ENCODE measurements around the gene CCDC182.
A peak's percentile ranks its signal among the peaks of the same experiment; 100 is the strongest.

Gene CCDC182

DNA sequence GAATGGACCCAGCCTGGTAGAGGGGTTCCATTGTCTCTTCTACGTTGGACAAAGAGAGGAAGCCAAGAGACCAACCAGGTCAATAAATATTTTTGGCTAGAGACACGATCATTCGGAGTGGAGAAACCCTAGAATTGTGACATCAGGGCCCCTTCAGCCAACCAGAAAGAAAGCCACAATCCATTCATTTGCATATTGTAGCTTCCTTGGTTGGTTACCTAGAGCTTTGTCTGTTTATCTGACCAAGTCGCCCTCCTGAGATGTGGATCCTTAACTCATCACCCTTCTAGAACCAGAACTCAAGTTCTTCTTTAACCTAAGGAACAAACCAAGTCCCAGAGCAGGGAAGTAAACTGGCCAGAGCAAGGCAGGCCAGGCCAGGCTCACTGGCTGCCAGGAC, at the start of gene CCDC182:
Gene CCDC182, minus strand, starts transcription at position 58 of the 400 bp plus-strand sequence. Its CDS starts 27 bp downstream, at position 31.
- DNase-seq = no peak

DNA sequence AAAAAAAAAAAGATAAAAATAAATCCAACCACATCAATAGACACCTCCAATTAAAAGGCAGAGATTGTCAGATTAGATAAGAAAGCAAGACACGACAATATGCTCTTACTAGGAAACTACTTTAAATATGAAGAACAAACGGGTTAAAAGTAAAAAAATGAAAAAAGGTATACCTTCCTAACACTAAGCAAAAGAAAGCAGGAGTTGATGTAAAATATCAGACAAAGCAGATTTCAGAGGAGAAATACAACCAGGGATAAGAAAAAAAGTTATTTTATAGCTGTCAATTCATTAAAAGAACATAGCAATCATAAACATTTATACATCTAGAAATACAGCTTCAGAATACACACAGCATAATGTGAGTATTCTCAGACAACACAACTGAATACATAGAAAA, 49.7 kb upstream of the CCDC182 start:
- no peak for DNase-seq

DNA sequence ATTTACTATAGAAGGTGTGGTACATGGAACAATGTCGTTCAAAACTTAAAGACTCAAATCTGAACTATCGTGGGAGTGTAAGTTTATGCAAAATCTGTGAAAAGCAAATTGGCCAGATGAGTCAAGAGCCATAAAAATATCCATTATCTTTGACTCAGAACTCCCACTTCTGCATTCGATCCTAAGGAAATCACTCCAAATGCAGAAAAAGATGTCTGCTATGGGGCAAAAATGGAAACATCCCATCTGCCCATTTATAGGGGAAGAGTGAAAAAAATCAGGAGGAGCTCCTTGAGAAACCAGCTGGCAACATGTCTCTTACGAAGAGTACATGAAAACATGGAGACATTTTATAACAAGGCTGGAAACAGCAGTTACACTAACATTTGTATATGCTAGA, 43.6 kb upstream of the CCDC182 start:
- DNase-seq = no peak

DNA sequence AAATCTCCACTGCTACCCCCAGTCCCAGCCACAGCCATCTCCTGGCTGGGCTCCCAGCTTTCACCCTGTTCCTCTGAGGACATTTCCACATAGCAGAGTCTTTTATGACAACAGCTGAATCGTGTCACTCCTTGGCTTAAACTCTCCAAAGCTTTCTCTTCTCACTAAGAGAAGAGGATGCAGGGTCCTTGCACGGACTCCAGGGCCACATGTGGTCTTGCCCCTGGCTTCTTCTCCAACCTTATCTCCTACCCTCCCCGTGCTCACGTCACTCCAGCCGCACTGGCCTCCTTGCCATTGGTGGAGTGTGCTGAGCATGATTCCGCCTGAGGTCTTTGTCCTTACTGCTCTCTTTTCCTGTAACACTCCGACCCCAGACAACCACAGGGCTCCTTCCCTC, 39.9 kb upstream of the CCDC182 start:
- no peak for DNase-seq

DNA sequence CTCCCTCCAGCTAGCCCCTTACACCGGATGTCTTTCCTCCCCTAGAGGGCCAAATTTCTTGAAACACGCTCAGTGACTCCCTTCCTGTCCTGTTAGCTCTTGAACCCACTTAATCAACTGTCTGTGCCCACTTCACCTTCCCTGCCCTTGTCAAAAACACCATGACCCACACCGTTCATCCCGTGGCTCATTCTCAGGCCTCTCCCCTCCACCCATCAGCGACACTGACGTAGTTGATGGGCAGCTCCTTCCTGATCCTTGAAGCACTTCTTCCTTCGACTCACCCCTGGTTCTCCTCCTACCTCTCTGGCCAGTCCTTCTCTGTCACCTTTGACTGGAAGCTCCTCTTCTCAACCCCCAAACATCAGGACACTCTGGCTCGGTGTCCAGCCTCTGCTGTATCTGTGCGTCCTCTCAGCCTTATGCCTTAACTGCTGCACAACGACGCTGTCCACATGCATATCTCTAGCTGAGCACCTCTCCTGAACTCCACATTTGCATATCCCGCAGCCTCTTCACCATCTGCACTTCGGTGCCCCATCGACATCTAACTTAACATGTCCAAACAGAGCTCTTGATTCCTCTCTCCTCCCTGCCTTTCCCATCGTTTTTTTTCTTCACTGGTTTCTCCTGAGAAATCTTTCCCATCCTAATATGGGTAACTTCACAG, 39.3 kb upstream of the CCDC182 start:
- no peak for DNase-seq

DNA sequence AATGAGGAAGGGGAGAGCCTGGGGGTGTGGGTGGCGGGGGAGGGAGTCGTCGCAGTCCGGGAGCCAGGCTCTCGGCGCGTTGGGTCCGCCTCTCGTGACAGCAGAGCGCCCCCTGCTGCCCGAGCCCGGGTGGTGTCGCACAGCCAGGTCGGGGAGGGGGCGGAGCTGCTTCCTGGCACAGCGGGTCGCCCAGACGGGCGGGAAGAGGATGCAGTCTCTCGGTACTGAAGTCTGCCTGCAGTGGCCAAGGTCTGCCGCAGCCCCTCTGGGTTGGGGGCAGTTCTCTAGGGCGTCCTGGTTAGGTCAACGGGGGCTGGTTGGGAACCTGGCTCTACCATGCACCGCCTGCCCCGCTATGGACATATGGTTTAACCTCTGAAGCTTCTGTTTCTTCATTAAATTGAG, 38.2 kb upstream of the CCDC182 start:
- peak; percentile 51 to 81 for DNase-seq

DNA sequence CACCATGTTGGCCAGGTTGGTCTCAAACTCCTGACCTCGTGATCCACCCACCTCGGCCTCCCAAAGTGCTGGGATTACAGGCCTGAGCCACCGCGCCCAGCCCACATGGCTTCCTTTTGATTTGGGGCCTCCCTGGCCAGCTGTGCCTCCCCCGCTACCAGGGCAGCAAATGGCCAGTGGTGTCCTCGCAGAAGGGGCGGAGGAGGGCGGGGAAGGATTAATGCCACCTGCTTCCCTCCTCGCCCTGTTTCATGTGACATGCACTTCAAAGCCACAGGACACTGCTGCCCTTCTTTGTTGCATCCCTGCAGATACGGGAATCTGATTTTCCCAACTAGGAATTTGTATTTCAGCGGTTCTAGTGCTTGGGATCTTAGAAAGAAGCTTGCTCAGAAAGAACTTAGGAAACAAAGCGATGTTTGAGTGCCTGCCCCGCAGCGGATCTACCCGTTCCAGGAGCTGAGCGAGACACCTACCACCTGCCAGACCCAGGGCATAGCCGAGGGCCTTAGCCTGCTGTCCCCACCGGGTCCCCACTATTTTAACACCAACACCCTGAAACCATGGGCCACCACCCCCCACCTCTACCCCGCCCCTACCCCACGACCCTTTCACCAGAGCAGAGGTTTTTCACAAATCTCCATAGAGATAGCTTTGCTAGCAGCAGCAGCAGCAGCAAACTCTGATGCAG, 37.7 kb upstream of the CCDC182 start:
- no peak for DNase-seq

DNA sequence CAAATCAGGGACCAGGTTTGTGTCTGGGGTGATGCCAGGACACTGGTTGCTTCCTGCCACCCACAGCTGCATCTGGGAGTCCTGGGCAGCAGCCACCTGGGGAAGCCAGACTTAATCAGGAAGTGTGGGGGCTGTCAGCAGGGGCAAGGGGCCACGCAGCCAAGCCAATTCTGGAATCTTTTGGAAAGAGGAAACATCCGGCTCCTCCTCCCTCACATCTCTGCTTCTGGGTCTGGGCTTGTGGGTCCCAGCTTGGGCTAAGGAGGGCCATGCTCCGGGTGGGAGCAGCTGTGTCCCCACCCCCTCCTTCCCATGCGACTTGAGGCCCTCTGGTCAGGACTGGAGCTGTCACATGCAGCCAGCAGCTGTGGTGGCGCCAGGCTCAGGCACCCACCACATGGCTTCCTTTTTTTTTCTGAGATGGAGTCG, 37.0 kb upstream of the CCDC182 start:
- DNase-seq = no peak

DNA sequence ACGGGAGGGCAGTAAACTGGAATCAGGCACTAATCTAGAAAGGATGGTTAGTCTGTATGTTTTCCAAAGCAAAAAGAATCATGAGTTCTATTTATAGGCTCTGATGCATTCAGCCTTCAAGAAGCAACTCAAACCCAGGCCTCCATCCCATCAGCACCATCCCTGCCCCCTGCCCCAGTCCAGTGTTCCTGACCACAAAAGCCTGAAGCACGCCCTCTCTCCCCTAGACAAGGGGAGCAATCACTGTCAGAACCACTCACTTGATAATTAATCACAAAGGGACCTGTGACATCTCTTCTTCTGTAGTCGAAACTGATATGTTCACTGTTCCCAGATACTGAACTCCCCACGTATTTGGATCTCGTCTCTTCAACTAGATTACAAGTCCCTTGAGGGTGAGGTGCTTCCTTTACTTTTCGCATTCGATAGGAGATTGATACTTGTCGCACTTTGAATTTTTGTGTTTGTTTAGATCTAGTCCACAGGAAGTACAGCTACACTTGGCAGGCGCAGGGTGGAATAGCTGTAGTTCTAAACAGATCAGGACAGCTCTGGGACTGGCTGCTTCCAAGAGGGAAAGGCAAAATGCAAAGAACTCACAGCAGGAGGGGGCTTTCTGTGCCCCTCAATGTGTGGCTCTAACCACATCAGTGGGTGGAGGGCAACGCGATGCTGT, 36.4 kb upstream of the CCDC182 start:
- no peak for DNase-seq

DNA sequence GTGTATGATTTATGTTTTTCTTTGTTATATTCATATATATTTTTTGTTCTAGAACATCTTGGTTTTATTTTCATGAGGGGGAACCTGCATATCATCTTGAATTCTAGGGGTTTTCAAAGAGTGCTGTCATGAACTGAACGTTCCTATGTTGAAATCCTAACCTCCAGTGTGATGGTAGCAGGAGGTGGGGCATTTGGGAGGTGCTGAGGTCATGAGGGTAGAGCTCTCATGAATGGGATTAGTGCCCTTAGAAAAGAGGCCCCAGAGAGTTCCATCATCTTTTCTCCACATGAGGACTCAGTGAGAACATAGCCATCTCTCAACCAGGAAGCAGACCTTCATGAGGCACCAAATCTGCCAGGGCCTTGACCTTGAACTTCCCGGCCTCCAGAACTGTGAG, 34.6 kb upstream of the CCDC182 start:
- DNase-seq = no peak

DNA sequence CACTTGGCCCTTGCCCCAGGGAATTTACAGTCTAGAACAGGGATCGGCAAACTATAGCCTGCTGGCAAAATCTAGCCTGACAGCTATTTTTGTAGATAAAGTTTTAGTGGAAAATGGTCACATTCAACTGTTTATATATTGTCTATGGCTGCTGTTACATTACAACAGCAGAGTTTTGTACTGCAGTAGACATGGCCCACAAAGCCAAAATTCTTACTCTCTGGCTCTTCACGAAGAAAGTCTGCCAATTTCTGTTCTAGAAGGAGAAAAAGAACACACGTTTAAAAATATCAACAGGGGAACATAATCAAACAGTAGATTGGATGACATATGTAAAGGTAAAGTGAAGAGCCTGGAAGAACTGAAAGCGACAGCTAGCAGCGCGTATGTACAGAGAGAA, 33.2 kb upstream of the CCDC182 start:
- no peak for DNase-seq

DNA sequence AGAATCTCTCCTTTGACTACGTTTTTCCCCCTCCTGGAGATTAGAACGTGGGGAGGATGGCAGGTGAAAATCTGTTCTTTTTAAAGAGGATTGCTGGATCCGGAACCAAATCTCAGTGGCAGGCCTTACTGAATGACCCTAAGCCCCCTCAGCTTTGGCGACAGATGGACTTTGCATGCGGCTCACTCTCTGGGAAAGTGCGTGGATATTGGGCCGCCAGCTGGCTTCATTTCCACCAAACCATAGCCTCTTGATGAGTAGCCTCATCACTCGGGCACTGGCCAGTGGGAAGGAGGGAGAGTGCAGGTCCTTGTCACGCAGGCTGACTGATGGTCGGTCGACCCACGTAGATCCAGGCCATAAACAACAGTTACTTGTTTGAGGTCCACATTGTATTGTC, 31.3 kb upstream of the CCDC182 start:
- DNase-seq = no peak

DNA sequence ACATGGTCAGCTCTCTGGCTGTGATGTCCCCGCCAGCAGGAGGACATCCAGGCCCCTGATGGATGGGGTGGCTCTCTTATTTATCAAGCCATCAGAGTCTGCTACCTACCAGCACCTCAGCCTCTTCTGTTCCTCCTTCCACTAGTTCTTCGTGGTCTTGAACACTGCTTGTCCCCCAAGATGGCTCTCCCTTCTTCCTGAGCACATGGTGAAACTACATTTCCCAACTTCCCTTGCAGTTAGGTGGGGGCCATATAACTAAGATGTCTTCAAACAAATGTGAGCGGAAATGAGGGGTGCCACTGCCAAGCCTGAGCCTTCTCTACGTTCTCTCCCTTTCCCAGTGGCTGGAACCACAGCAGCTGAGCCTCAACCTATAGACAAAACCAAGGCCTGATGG, 29.8 kb upstream of the CCDC182 start:
- DNase-seq = no peak

DNA sequence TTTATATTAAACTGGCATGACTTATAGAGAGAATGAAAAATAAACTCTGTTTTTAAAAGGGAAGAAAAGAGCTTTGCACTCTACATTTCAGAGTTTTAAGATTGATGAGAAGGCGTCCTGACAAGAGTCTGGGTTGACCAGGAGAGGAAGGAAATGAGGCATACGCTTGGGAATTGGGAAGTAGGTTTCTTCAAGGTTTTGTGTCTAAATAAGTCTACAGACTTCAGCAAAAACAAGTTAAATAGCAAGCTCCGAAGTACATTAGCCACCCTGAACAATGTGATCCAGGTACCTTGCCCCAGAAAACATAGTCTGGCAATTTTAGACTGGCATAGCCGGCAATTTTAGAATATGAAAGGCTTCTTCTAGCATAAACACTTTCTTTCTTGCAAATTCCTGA, 28.5 kb upstream of the CCDC182 start:
- DNase-seq = no peak

DNA sequence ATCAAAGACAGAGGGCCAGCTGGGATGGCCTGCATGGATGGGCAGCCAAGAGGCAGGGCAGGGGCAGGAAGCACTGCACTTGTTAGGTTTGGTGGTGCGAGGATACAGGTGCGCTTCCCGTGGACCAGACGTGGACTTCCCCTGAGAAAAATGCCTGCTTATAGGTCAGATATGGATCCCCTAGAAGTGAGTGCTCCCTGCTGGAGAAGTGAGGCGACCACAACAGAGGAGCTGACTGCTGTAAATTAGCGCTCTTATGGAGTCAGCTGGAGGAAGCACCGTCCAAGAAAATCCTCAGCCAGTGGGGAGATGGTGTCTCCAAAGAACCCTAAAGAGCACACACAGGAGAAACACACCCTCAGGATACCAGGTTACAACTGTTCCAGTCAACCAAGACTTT, 27.7 kb upstream of the CCDC182 start:
- no peak for DNase-seq

DNA sequence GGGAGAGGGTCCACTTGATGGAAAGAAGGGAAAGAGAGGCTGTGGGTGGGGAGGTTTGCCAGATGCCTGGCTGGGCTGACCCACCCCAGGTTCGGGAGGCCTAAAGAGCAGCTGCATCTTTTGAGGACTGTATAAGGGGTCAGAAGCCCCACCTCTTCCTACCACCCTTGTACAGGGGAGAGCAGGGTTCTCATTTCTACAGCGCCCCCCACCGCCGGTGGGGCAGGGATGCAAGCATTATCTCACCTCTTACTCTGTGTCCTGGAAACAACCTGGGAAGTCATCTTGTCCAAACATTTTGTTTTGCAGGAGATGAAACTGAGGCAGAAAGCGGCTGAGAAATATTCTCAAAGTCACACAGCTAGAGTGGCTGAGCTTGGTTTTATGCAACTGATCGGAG, 22.5 kb upstream of the CCDC182 start:
- no peak for DNase-seq

DNA sequence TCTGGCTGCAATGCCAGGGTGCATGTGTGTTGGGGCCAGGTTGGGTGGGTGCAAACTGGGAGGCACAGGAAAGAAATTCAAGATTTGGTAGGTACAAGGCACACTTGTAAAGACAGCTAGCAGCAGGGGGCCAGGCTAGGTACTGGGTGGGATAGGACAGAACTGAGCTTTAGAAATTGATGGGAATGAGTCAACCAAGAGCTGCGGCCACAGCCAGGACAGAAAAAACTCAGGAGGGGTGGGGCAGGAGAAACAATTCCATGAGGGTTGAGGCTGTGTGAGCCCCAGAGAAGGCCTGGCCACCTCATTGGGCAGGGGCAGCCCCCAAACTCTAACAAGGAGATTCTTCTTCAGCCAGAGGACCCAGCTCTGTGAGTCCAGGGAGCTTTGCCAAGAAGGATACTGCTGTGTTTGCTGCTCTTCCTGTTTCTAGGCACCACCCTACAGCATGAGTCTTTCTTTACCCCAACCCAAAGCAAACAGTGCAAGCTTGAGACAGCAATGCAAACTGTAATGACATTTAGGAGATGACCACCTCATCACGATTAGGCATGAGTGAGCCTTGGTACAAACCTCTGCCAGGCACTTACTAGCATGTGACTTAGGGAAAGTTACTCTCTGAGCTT, 21.3 kb upstream of the CCDC182 start:
- no peak for DNase-seq

DNA sequence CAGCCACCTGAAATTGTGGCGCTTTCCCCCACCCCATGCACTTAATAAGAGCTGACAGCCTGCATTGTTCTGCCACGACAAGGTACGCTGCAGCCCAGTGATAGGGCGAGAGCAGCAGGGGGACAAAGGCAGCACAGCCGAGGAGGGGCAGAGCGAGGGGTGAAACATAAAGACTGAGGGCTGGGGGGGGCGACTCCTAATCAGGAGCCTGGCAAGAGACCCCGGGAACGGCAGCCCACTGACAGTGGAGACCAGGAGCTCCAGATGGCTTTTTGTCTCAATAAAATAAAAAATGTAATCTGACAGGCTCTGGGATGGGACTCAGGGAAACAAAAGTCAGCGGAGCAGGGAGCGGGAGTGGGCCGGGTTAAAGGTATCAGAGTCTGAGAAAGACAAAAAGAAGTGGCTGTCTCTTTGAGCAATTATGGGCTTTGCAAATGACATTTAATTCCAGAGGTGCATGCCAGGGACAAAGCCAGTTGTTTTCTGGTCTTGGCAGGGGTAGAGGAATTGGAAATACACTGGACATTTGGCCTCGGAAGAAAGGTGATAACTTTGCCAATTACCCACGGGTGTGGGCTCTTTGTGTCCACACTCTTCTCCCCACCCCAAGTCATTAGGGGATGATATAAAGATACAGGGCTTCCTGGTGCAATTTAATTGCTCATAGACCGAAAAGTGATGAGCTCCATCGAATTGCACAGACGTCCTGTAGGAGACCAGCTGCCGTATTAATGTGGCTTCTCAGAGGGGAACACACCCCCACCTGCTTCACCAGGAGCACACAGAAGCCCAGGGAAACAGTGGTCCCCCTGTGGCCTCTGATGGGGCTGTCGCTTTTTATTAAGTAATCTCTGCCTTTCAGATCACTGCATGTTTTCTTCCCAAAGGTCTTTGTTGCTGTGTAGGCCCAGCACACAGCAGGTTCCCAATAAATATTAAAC, 17.6 kb upstream of the CCDC182 start:
- DNase-seq = no peak

DNA sequence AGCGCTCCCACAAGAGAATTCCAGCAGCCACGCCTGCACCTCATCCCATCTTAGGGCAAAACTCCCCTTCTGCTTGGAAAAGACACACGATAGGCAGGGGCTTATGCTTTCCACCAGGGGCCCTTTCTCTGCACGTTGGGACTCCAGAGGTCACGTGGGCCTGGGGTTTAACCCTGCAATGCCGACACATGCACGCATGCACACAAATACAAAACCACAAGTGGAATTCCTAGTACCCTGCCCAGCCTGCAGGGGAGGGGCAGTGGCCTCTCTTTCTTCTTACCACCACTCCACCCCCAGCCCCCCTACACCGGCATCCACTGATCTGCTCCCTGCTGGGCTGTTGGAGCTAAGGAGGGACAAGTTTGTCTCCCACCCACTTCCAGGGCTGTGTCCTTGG, 16.8 kb upstream of the CCDC182 start:
- DNase-seq = no peak

DNA sequence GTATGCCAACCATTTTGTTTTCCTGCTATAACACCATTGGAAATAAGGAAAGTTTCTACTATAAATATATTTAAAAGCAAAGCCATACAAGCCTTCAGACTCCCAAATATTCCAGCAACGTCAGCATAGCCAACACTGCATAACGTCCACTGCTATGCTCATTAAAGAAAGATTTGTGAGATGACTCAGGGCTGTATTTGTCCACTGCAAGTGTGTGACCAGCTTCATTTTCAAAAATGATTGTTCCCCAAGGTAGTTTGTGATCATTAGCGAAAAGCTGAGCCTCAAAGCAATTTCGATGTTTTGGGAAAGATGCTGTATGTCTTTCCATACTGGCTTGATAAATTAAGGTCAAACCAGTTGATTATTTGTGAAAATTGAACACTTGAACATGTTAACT, 14.9 kb upstream of the CCDC182 start:
- no peak for DNase-seq

DNA sequence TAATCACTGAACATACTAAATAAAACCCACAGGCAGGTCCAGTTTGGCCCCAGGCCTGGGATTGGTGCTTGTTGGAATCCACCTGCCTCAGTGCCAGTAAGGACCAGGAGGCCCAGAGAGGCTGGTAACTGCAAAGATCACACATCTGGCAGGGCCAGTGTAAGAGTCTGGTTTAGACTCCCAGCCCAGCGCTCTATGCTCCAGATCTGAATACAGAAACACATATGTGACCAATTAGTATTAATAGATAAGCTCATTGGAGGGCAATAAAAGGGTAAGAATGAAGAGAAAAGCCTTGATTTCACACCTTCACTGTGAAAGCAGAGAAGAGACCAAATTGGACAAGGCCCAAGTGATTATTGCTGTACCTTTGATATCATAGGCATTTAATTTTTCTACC, 13.6 kb upstream of the CCDC182 start:
- no peak for DNase-seq

DNA sequence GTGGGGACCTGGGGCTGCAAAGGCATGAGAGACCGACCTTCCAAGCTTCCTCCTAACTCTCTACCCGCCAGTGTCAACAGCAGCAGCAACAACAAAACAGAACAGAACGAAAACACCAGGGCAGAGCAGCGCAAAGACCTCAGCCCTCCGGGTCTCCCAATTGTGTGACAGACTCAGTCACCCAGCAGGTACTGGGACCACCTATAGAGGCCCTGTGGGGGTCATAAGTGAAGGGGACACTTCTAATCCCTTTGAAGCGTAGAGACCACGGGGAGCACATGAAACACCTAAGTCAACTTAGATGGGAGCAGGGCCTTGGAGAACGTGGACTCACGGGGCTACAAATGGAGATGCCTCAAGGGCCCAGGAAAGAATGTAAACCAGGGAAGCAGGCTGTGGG, 12.6 kb upstream of the CCDC182 start:
- DNase-seq = no peak

DNA sequence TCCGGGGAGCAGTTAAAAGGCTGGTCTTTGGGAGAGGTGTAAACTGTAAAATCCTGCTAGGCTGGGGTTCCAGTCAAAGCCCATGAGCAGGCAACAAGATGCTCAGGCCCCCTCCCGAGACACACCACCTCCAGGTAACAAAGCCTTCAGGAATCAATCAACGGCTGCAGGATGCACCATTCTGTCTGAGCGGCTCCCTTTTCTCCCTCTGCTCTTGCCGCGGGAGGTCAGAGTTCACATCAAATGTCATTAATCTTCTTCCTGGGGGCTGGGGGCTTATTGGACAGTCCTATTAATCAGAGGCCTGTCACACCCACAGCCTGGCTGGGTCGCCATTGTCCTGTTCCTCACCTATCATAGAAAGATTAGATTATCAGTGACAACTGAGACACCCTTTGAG, 11.9 kb upstream of the CCDC182 start:
- no peak for DNase-seq

Data from AML-193 (cell line).